Activated CD8-positive, alpha-beta memory T cell treated with anti-CD3 and anti-CD28 coated beads for 48 hours (primary cell): ENCODE data around the gene NSRP1.
"Not testable (repeated sequence)": the region's sequence is repeated elsewhere in the genome, so short reads cannot be mapped to it uniquely, and the experiment has no call there.

Experiments used
- DNase-seq, 3 experiments: peaks; one replicate each; pipeline ENCODE4 v3.0.0-alpha.2; 2020; ENCODE audit warnings: low read depth in 2 of 3, low spot score in 2 of 3

Gene NSRP1

GRCh38 chr17:30219833-30220232 lies 103.2 kb downstream of the NSRP1 start:
- no peak for DNase-seq

- DNase-seq = no peak
Measured at GRCh38 chr17:30220414-30220813, 103.8 kb downstream of the NSRP1 start.

GRCh38 chr17:30221346-30221745 lies 104.7 kb downstream of the NSRP1 start:
- DNase-seq = no peak

- no peak for DNase-seq
Measured at GRCh38 chr17:30222251-30222650, 105.6 kb downstream of the NSRP1 start.

GRCh38 chr17:30222721-30223175 lies 106.1 kb downstream of the NSRP1 start:
- no peak for DNase-seq

GRCh38 chr17:30224419-30224960 lies 107.9 kb downstream of the NSRP1 start:
- DNase-seq = no peak

- DNase-seq = no peak
Measured at GRCh38 chr17:30225112-30225511, 108.5 kb downstream of the NSRP1 start.

- DNase-seq = no peak
Measured at GRCh38 chr17:30225919-30226553, 109.4 kb downstream of the NSRP1 start.

GRCh38 chr17:30226878-30227277 lies 110.3 kb downstream of the NSRP1 start:
- DNase-seq = no peak

- no peak for DNase-seq
Measured at GRCh38 chr17:30228011-30228410, 111.4 kb downstream of the NSRP1 start.

GRCh38 chr17:30229012-30229411 lies 112.4 kb downstream of the NSRP1 start:
- DNase-seq = no peak

- not testable (repeated sequence) for DNase-seq
Measured at GRCh38 chr17:30230009-30230408, 113.4 kb downstream of the NSRP1 start.

GRCh38 chr17:30230596-30231125 lies 114.0 kb downstream of the NSRP1 start:
- no peak for DNase-seq

GRCh38 chr17:30232015-30232823 lies 115.6 kb downstream of the NSRP1 start:
- DNase-seq = no peak

- DNase-seq = no peak
Measured at GRCh38 chr17:30232824-30233427, 116.3 kb downstream of the NSRP1 start.

- no peak for DNase-seq
Measured at GRCh38 chr17:30234296-30234695, 117.7 kb downstream of the NSRP1 start.

GRCh38 chr17:30234964-30235363 lies 118.3 kb downstream of the NSRP1 start:
- no peak for DNase-seq

- no peak for DNase-seq
Measured at GRCh38 chr17:30235386-30236296, 119.0 kb downstream of the NSRP1 start, which contains the start of gene SLC6A4. Gene SLC6A4 (minus strand): TSS chr17:30235697. CDS start chr17:30221958, 13,739 bp downstream.
